Endodermal cell (in vitro differentiated cells): ENCODE measurements around the gene LSM14B. TPM values are rescaled to one million over a fixed set of nuclear protein-coding genes. Genes with fewer than 3 reads are reported as not detected.

Source experiments
- DNase-seq: peaks from one replicate; pipeline ENCODE4 v3.0.0-alpha.2; 2017
- H3K27ac ChIP-seq: 2 replicates; pipeline ENCODE4 v1.5.1; 2013; ENCODE audit warnings: mild to moderate bottlenecking, low read depth, low read length, moderate library complexity
- H3K27me3 ChIP-seq: 2 replicates; pipeline ENCODE4 v1.6.1; 2013; ENCODE audit warnings: mild to moderate bottlenecking, low read length, moderate library complexity; ENCODE audit not compliant: insufficient read depth, control insufficient read depth, poor library complexity, severe bottlenecking
- H3K36me3 ChIP-seq: 2 replicates; pipeline ENCODE4 v1.7.0; 2013; ENCODE audit warnings: mild to moderate bottlenecking, low read length, moderate library complexity; ENCODE audit not compliant: control insufficient read depth, insufficient read depth
- H3K4me1 ChIP-seq: one replicate; pipeline ENCODE4 v1.7.0; 2013; ENCODE audit warnings: low read length; ENCODE audit not compliant: control insufficient read depth, insufficient read depth
- H3K4me3 ChIP-seq: 2 replicates; pipeline ENCODE4 v1.5.1; 2013; ENCODE audit warnings: mild to moderate bottlenecking, low read length, moderate library complexity
- H3K9ac ChIP-seq: 2 replicates; pipeline ENCODE4 v1.6.1; 2013; ENCODE audit warnings: mild to moderate bottlenecking, low read length, moderate library complexity; ENCODE audit not compliant: poor library complexity, severe bottlenecking; ENCODE audit errors: extremely low read depth
- H3K9me3 ChIP-seq: 2 replicates; pipeline ENCODE4 v1.6.1; 2013; ENCODE audit warnings: mild to moderate bottlenecking, low read length, moderate library complexity; ENCODE audit not compliant: control insufficient read depth
- H3K27ac Mint-ChIP-seq: 2 replicates; pipeline ENCODE4 v1.8.0; 2020; ENCODE audit warnings: mixed read lengths
- H3K27me3 Mint-ChIP-seq: 2 replicates; pipeline ENCODE4 v1.8.0; 2021; ENCODE audit warnings: mild to moderate bottlenecking, mixed read lengths; ENCODE audit not compliant: insufficient read depth
- H3K36me3 Mint-ChIP-seq: 2 replicates; pipeline ENCODE4 v1.8.0; 2020; ENCODE audit warnings: low read depth, mixed read lengths
- H3K4me1 Mint-ChIP-seq: 2 replicates; pipeline ENCODE4 v1.8.0; 2020; ENCODE audit warnings: mixed read lengths
- H3K4me3 Mint-ChIP-seq: 2 replicates; pipeline ENCODE4 v1.8.0; 2020; ENCODE audit warnings: mild to moderate bottlenecking, moderate library complexity, mixed read lengths
- H3K9me3 Mint-ChIP-seq: 2 replicates; pipeline ENCODE4 v1.8.0; 2020; ENCODE audit warnings: mild to moderate bottlenecking, mixed read lengths
- WGBS, 2 experiments: methylation state at CpG; one replicate each; pipeline versions ENCODE4 v1.1.5 to v1.1.7; 2013; ENCODE audit warnings: missing lambda C conversion rate in 2 of 2, mixed read lengths in 1 of 2; ENCODE audit not compliant: insufficient coverage in 1 of 2, insufficient read length in 1 of 2; 5-methylcytosine and 5-hydroxymethylcytosine counted together
- total RNA-seq, 2 donors: library from RNA; stranded (reverse); fragmentation: NEBNext Ultra II Directional in 1 of 2; extraction: Animal tissue kit (Norgen Biotek cat#: 25700) in 1 of 2; gene quantifications; 2 replicates in 1 of 2; 3 replicates in 1 of 2; pipeline ENCODE4 v1.2.1, GENCODE V29; 2021
- TF ChIP-seq, protein P1 (sequence below): fragments of 200-600 bp; sonication (generic); conservative IDR thresholded peaks from 2 replicates; pipeline ENCODE4 v1.5.0; 2021; ENCODE audit warnings: antibody characterized with exemption, mild to moderate bottlenecking

The LSM14B gene
- total RNA-seq, 2 donors from 2014 or later: 89.1 to 91.1 TPM

DNA sequence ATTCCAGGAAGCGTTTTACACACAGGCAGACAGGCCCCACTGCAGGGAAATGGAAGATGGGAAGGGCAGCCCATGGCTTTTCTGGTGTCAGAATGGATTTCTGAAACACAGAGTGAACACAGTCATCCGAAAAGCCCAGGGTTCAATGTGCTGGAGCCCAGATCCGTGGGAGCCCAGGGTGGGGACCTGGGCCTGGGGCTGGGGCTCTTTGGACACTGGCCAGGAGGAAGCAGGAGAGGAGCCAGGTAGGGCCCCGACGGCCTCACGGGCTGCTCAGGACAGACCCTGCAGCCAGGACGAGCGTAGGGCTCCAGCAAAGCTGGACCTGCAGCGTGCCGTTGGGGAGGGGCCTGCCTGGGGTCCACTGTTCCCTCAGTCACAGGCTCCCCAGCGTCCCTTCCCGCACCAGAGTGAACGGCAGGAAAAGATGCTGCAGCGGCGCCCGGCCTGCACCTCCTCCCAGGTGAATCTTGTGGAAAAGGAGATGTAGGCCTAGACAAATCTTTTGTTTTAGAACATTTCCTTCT lies 24.3 kb upstream of the LSM14B start:
- peaks cover 18% of the 10 kb centered on the region for H3K27me3 Mint-ChIP-seq
- Histone ChIP-seq H3K27me3 (no peaks in the 10 kb centered on the region), H3K36me3 (no peaks in the 10 kb centered on the region), H3K4me1 (no peaks in the 10 kb centered on the region), H3K4me3 (no peak overlapping the region), H3K9ac (no peak overlapping the region), H3K27ac (no peak overlapping the region), H3K9me3 (peaks cover 5% of the 10 kb centered on the region)
- peaks cover 10% of the 10 kb centered on the region for H3K9me3 Mint-ChIP-seq
- WGBS, 2 experiments: 70 to 85% methylated on average over 2 to 16 of the region's 16 CpGs
- TF ChIP-seq, protein P1, sequence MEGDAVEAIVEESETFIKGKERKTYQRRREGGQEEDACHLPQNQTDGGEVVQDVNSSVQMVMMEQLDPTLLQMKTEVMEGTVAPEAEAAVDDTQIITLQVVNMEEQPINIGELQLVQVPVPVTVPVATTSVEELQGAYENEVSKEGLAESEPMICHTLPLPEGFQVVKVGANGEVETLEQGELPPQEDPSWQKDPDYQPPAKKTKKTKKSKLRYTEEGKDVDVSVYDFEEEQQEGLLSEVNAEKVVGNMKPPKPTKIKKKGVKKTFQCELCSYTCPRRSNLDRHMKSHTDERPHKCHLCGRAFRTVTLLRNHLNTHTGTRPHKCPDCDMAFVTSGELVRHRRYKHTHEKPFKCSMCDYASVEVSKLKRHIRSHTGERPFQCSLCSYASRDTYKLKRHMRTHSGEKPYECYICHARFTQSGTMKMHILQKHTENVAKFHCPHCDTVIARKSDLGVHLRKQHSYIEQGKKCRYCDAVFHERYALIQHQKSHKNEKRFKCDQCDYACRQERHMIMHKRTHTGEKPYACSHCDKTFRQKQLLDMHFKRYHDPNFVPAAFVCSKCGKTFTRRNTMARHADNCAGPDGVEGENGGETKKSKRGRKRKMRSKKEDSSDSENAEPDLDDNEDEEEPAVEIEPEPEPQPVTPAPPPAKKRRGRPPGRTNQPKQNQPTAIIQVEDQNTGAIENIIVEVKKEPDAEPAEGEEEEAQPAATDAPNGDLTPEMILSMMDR: no peak
- no peak for DNase-seq
- no peaks in the 10 kb centered on the region for H3K36me3 Mint-ChIP-seq
- no peaks in the 10 kb centered on the region for H3K4me1 Mint-ChIP-seq
- no peak overlapping the region for H3K4me3 Mint-ChIP-seq
- H3K27ac Mint-ChIP-seq: no peak overlapping the region

DNA sequence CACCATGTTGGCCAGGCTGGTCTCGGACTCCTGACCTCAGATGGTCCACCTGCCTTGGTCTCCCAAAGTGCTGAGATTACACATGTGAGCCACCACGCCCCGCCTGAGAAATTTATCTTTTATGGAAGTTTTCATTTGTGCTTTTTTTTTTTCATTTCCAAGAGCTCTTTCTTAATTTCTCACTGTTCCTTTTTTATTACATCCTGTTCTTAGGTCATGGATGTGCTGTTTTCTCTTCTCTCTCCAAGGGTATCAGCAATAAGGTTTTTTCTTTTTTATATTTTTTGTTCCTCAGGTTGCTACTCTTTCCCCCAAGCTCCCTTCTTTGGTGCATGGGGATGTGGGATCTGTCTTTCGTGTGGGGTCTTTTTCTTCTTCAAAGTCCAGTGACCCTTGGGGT lies 21.2 kb upstream of the LSM14B start:
- H3K27me3 Mint-ChIP-seq: peaks cover 18% of the 10 kb centered on the region
- H3K4me1 ChIP-seq: no peaks in the 10 kb centered on the region
- H3K9ac ChIP-seq: no peak overlapping the region
- 87 to 93% methylated on average over 3 to 4 of the region's 4 CpGs for WGBS, 2 experiments
- H3K4me3 Mint-ChIP-seq: no peak overlapping the region
- no peak overlapping the region for H3K27ac ChIP-seq
- H3K27me3 ChIP-seq: no peaks in the 10 kb centered on the region
- no peaks in the 10 kb centered on the region for H3K36me3 ChIP-seq
- H3K9me3 Mint-ChIP-seq: peaks cover 5% of the 10 kb centered on the region
- no peak for DNase-seq
- no peak overlapping the region for H3K27ac Mint-ChIP-seq
- no peaks in the 10 kb centered on the region for H3K36me3 Mint-ChIP-seq
- TF ChIP-seq, protein P1: no peak
- H3K4me1 Mint-ChIP-seq: no peaks in the 10 kb centered on the region
- H3K9me3 ChIP-seq: no peaks in the 10 kb centered on the region
- H3K4me3 ChIP-seq: no peak overlapping the region

DNA sequence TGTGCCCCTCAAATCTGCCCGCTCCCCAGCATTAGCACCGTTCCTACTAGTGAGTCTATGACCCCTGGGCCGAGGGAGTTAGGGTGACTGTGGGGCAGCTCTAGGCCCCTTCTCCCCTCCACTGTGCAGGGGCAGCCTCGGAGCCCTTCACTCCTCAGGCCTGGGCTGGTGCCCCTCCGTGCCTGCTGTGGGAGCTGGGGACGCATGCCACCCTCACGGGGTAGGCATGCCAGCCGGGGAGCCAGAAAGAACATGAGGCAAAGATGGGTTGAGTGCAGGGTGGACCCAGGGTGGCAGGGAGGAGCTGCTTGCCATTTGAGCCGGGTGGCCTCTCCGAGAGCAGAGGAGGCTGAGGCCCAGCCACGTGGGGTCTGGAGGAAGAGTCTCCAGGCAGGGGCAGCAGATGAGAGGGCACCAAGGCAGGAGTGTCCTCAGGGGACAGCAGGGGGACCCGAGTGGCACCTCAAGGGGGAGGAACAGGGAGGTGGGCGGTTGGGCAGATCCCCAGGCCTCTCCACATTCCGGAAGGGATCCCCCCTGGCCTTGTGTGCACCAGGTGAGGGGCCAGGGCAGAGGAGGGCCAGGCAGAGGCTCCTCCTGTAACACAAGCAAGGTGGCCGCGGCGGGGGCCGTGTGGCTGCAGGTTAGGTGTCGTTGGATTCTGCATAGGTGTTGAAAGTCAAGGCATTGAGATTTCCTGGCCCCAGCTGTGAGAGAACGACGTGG lies 18.6 kb upstream of the LSM14B start:
- TF ChIP-seq, protein P1: no peak
- no peak overlapping the region for H3K4me3 ChIP-seq
- H3K9me3 ChIP-seq: peaks cover under 1% of the 10 kb centered on the region
- H3K36me3 ChIP-seq: no peaks in the 10 kb centered on the region
- H3K4me1 ChIP-seq: no peaks in the 10 kb centered on the region
- DNase-seq: peak; percentile 61
- H3K27ac Mint-ChIP-seq: no peak overlapping the region
- peaks cover 25% of the 10 kb centered on the region for H3K27me3 Mint-ChIP-seq
- H3K4me3 Mint-ChIP-seq: no peak overlapping the region
- H3K9me3 Mint-ChIP-seq: peaks cover 22% of the 10 kb centered on the region
- 78 to 88% methylated on average over 12 to 21 of the region's 21 CpGs for WGBS, 2 experiments
- no peak overlapping the region for H3K27ac ChIP-seq
- H3K9ac ChIP-seq: no peak overlapping the region
- H3K4me1 Mint-ChIP-seq: no peaks in the 10 kb centered on the region
- no peaks in the 10 kb centered on the region for H3K27me3 ChIP-seq
- H3K36me3 Mint-ChIP-seq: no peaks in the 10 kb centered on the region
